NCI-H187 treated with DMSO at 0.1 percent for 48 hours (cell line): ENCODE data around the gene TEX35.

Source experiments
- DNase-seq: peaks from one replicate; lab custom pipeline; 2025; lab: John Stamatoyannopoulos, UW

Gene TEX35

DNA sequence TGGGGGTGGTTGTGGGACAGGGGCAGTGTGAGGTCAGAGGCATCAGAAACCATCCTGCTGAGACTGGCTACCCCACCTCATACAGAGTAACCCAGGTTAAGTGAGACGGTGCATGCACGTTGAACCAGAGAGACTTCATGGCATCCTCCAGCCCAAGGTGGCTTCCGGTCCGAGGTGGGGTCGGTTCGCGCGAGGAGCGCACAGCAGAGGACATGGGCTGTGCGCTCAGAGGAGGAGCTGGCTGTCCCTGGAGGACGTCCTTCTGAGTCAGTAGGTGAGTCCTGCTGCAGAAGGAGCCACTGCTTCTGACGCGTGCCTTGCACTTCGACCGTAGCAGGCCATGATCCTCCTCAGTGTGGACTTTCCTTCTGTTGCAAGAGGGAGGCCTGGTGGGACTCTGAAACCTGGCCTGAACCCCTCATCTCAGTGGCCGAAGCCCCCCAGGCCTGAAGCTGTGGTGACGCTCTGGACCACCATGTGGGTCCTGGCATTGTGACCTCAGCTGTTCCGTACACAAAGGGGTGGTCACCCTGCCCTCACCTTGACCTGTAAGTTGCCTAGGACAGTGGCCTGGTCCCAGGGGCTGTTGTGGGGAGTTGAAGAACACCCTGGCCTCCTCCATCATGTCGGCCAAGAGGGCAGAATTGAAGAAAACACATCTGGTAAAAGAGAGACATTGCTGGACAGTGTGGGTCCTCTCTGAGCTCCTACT, at the start of gene TEX35:
TEX35 (plus strand) TSS at position 544 of the 712 bp plus-strand sequence; CDS start at position 624, 80 bp downstream.
- DNase-seq: no peak

- DNase-seq: no peak
Observed at GRCh38 chr1:178464141-178464540, 48.8 kb upstream of the TEX35 start.

GRCh38 chr1:178464566-178464965, 48.3 kb upstream of the TEX35 start:
- DNase-seq: no peak

- no peak for DNase-seq
Observed at GRCh38 chr1:178465011-178465410, 47.9 kb upstream of the TEX35 start.

- DNase-seq: no peak
Observed at GRCh38 chr1:178467837-178468236, 45.1 kb upstream of the TEX35 start.

GRCh38 chr1:178470411-178470960, 42.4 kb upstream of the TEX35 start:
- DNase-seq: no peak

DNA sequence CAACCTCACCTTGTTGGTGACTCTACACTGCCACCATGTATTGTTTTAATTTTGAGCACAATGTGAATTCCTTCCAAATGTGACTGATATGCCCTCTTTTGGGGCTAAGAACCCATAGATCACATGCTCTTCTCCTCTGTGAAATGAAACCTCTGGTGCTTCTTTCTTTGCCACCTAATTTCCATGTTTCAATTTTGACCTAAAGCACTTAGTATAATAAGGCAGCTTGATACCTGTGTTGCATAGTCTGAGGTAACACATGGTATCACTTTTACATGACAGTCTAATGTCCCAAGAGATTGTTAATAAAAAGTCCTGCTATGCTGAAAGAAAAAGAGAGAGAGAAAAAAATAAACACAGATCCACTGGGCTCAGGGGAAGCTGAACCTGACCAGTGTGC, 40.4 kb upstream of the TEX35 start:
- no peak for DNase-seq

- no peak for DNase-seq
Observed at GRCh38 chr1:178477373-178477772, 35.5 kb upstream of the TEX35 start.

DNA sequence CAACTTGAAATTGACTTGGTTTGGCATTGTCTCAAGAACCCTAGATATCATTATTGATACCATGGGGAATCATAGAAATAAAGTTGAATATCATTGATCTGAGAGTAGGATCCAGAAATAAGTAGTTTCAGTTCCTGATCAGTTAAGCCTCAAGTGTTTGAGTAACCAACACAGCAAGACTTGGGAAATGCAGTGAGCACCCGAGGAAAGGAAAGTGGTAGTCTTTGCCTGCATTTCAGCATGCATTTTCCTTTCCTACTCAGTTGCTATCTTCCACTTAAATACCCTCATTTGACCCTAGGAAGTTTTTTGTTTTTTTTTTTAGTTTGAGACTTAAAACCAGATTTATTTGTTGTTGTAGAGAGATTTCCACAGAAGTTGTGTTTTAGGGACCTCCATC, 35.1 kb upstream of the TEX35 start:
- DNase-seq: no peak

GRCh38 chr1:178483251-178483957, 29.5 kb upstream of the TEX35 start:
- no peak for DNase-seq

GRCh38 chr1:178484698-178485225, 28.1 kb upstream of the TEX35 start:
- DNase-seq: no peak

DNA sequence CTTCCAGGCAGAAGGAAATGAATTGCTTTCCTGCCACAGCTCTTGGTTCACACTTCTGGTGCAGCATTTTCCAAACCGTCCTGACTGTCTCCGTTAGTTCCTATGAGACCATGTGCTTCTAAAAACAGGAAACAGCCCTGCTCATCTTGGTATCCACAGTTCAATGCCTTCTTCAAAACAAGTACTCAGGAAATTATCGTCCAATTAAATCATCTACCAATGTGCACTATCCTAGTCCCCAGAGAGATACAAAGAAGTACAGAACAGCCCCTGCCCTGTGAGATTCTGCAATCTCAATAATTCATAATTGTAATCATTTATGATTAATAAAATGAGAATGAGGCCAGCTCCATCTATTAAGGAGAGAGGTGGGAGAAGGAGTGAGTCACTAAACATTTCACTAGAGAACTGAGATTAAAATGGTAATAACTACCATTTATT, 27.3 kb upstream of the TEX35 start:
- no peak for DNase-seq

- DNase-seq: no peak
Observed at GRCh38 chr1:178486100-178487069, 26.5 kb upstream of the TEX35 start.

DNA sequence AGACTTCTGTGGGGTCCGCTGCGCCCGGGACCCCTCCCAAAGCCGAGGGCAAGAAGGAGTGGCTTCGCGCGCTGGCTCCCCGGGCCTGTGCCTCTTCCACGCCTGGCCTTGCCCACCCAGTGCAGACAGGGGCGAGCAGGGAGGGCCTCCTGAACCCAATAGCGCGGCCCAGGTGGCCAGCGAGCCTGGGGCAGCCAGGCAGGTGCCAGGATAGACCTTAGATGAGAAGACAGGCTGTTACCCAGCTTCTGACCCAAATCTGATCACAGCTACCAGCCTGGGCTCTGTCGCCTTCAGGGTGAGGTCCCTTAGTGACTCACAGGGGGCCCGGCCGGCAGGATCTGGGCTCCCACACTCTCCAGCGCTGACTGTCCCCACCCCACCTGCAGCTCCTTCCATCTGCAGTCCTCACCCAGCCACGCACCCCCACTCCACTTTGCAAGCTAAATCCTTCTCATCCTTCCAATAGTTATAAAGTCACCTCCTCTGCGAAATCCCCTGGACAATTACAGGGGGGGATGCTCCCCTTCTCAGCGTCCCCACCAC, 25.8 kb upstream of the TEX35 start:
- DNase-seq: no peak

DNA sequence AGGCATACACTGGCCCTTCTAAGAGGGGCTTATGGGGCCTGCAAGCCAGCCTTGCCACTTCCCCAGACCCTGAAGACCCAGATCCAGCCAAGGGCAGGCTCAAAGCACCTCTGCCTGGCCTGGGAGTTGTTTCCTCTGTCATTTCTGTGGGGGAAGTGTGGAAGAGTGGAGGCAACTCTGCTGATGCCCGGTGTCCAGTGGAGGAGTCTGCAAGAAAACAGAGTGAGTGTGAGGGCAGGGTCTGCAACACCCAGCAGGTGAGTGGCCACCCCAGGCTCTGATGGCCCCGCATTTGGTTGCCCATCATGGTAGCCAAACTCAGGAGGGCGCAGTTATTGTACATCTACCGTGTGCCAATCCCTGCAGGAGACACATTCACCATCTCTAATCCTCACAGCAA, 24.5 kb upstream of the TEX35 start:
- no peak for DNase-seq

- no peak for DNase-seq
Observed at GRCh38 chr1:178489399-178489798, 23.5 kb upstream of the TEX35 start.

- DNase-seq: no peak
Observed at GRCh38 chr1:178490136-178490535, 22.8 kb upstream of the TEX35 start.

- DNase-seq: no peak
Observed at GRCh38 chr1:178490967-178491366, 21.9 kb upstream of the TEX35 start.

- DNase-seq: no peak
Observed at GRCh38 chr1:178491721-178492120, 21.2 kb upstream of the TEX35 start.

DNA sequence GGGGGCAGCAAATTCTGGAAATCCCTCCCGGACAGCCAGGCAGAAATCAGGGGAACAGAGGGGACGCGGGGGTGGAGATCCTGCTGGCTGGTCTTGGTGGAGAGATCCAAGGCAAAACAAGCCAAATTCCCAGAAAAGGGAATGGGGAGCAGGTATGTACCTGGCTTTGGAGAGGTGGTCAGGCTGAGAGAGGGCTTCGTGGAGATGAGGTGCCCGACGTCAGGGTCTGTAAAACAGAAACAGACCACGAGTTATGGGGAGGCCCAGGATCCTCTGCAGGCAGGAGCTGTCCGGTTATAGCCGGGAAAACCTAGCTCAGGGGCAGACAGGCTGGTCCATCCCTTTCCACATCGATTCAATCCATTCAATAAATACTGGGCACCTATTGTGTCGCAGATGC, 20.6 kb upstream of the TEX35 start:
- DNase-seq: no peak

DNA sequence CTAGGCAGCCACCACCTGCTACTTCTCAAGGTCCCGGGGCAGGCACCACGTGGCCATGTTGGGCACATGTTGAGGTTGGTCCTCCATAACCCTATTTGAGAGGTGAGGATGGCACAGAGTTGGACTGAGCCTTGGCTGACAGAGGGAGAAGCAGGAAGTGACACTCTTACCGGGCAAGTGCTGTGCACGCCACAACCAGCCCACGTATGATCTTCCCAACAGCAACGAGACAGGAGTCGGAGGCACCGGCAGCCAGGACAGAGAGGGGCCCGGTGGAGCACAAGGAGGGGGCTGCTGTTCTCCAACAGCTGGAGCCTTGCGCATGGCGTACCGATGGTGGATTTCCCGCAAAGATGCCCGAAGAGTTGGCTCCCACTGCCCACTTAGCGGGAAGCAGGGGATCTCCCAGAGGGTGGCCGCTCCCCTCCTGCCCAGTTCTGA, 19.6 kb upstream of the TEX35 start:
- no peak for DNase-seq
